NCI-H82 treated with DMSO at 0.1 percent for 48 hours (cell line): Measurements from ENCODE around the gene ATXN10.

Source experiments
- DNase-seq: peaks from one replicate; lab custom pipeline; 2025; ENCODE audit not compliant: unreplicated experiment; lab: John Stamatoyannopoulos, UW

Gene ATXN10

GRCh38 chr22:45876136-45877035 lies 204.8 kb downstream of the ATXN10 start:
- no peak for DNase-seq

- DNase-seq = no peak
Measured at GRCh38 chr22:45877036-45877380, 205.4 kb downstream of the ATXN10 start.

- no peak for DNase-seq
Measured at GRCh38 chr22:45877651-45878050, 206.0 kb downstream of the ATXN10 start.

- no peak for DNase-seq
Measured at GRCh38 chr22:45878051-45878781, 206.6 kb downstream of the ATXN10 start.

- DNase-seq = no peak
Measured at GRCh38 chr22:45878901-45879551, 207.4 kb downstream of the ATXN10 start.

- no peak for DNase-seq
Measured at GRCh38 chr22:45879552-45879949, 207.9 kb downstream of the ATXN10 start.

- DNase-seq = no peak
Measured at GRCh38 chr22:45880091-45880715, 208.6 kb downstream of the ATXN10 start.

- no peak for DNase-seq
Measured at GRCh38 chr22:45880716-45881523, 209.3 kb downstream of the ATXN10 start.

- no peak for DNase-seq
Measured at GRCh38 chr22:45881524-45881875, 209.9 kb downstream of the ATXN10 start.

GRCh38 chr22:45882881-45883810 lies 211.5 kb downstream of the ATXN10 start:
- DNase-seq = no peak

- no peak for DNase-seq
Measured at GRCh38 chr22:45883811-45884170, 212.2 kb downstream of the ATXN10 start.

GRCh38 chr22:45884201-45885062 lies 212.8 kb downstream of the ATXN10 start:
- DNase-seq = no peak

- DNase-seq = no peak
Measured at GRCh38 chr22:45885171-45885840, 213.7 kb downstream of the ATXN10 start.

- DNase-seq = no peak
Measured at GRCh38 chr22:45885941-45886395, 214.3 kb downstream of the ATXN10 start.

GRCh38 chr22:45886540-45886939 lies 214.9 kb downstream of the ATXN10 start:
- DNase-seq = no peak

GRCh38 chr22:45887202-45888131 lies 215.8 kb downstream of the ATXN10 start:
- no peak for DNase-seq
